ENCODE results near the gene AKAP8L.
"Not testable (repeated sequence)": the region's sequence is repeated elsewhere in the genome, so short reads cannot be mapped to it uniquely, and the experiment has no call there.

The AKAP8L gene

GRCh38 chr19:15354566-15355296 lies 64.1 kb downstream of the AKAP8L start:
- no peak for DNase-seq (ENCODE audit: low read depth in 2 of 2)
- TF ChIP-seq CTCF (IDR thresholded peaks at IDR 0.05; ENCODE audit: low read depth, low read length), result no peak
- H3K4me3 ChIP-seq (replicated peaks in 1 of 2; ENCODE audit: low read depth in 2 of 2, low read length in 2 of 2), result no peak overlapping the region

- no peak for DNase-seq (ENCODE audit: low read depth in 2 of 2)
- TF ChIP-seq CTCF (IDR thresholded peaks at IDR 0.05; ENCODE audit: low read depth, low read length), result no peak
- H3K4me3 ChIP-seq (replicated peaks in 1 of 2; ENCODE audit: low read depth in 2 of 2, low read length in 2 of 2), result no peak overlapping the region
Observed at GRCh38 chr19:15353908-15354307, 64.9 kb downstream of the AKAP8L start.

- not testable (repeated sequence) for DNase-seq (ENCODE audit: low read depth in 2 of 2)
Observed at GRCh38 chr19:15352535-15352934, 66.3 kb downstream of the AKAP8L start.

GRCh38 chr19:15341328-15341727 lies 77.5 kb downstream of the AKAP8L start:
- not testable (repeated sequence) for H3K4me3 ChIP-seq (replicated peaks in 1 of 2; ENCODE audit: low read depth in 2 of 2, low read length in 2 of 2); DNase-seq (ENCODE audit: low read depth in 2 of 2)

More at GRCh38 chr19:15352535-15352934, 66.3 kb downstream of the AKAP8L start:
- not testable (repeated sequence) for H3K4me3 ChIP-seq (replicated peaks in 1 of 2; ENCODE audit: low read depth in 2 of 2, low read length in 2 of 2)

- no peak for DNase-seq (ENCODE audit: low read depth in 2 of 2)
- no peak for TF ChIP-seq CTCF (IDR thresholded peaks at IDR 0.05; ENCODE audit: low read depth, low read length)
Observed at GRCh38 chr19:15340086-15340485, 78.7 kb downstream of the AKAP8L start.

GRCh38 chr19:15337202-15337601 lies 81.6 kb downstream of the AKAP8L start:
- TF ChIP-seq CTCF (IDR thresholded peaks at IDR 0.05; ENCODE audit: low read depth, low read length), result no peak
- no peak overlapping the region for H3K4me3 ChIP-seq (replicated peaks in 1 of 2; ENCODE audit: low read depth in 2 of 2, low read length in 2 of 2)
- DNase-seq (ENCODE audit: low read depth in 2 of 2), result peak; percentile 58 to 82

More at GRCh38 chr19:15340086-15340485, 78.7 kb downstream of the AKAP8L start:
- no peak overlapping the region for H3K4me3 ChIP-seq (replicated peaks in 1 of 2; ENCODE audit: low read depth in 2 of 2, low read length in 2 of 2)

GRCh38 chr19:15335992-15336391 lies 82.8 kb downstream of the AKAP8L start:
- not testable (repeated sequence) for DNase-seq (ENCODE audit: low read depth in 2 of 2)

GRCh38 chr19:15332311-15332996 lies 86.3 kb downstream of the AKAP8L start, which contains the start of gene BRD4:
TSS of gene BRD4 (minus strand) at chr19:15332539. CDS start at chr19:15273099, 59,440 bp downstream.
- TF ChIP-seq CTCF (IDR thresholded peaks at IDR 0.05; ENCODE audit: low read depth, low read length), result no peak

More at GRCh38 chr19:15335992-15336391, 82.8 kb downstream of the AKAP8L start:
- H3K4me3 ChIP-seq (replicated peaks in 1 of 2; ENCODE audit: low read depth in 2 of 2, low read length in 2 of 2), result not testable (repeated sequence)

More at GRCh38 chr19:15332311-15332996, 86.3 kb downstream of the AKAP8L start, which contains the start of gene BRD4:
- peak; percentile 53 to 61 for DNase-seq (ENCODE audit: low read depth in 2 of 2)
- H3K4me3 ChIP-seq (replicated peaks in 1 of 2; ENCODE audit: low read depth in 2 of 2, low read length in 2 of 2), result peak within 1 kb of the TSS; percentile 82 to 97

Measured in cardiac fibroblast (primary cell).